Smooth muscle cell (in vitro differentiated cells): ENCODE results near the gene ARHGEF7. TPM values are rescaled to one million over a fixed set of nuclear protein-coding genes. Genes with fewer than 3 reads are reported as not detected.

ENCODE experiments used
- DNase-seq: peaks from one replicate; lab custom pipeline; 2025; ENCODE audit not compliant: unreplicated experiment; lab: John Stamatoyannopoulos, UW
- H2AFZ ChIP-seq: fragments of 200-600 bp; sonication (generic); 2 replicates; pipeline ENCODE4 v1.6.0; 2016; ENCODE audit warnings: antibody characterized with exemption, low read depth, mild to moderate bottlenecking
- H3F3A ChIP-seq: fragments of 200-600 bp; sonication (generic); 2 replicates; pipeline ENCODE4 v1.6.0; 2017; ENCODE audit warnings: antibody characterized with exemption, low read depth
- H3K27ac ChIP-seq: fragments of 200-600 bp; sonication (generic); 2 replicates; pipeline ENCODE4 v1.5.1; 2016; ENCODE audit warnings: low read depth, mild to moderate bottlenecking
- H3K27me3 ChIP-seq: fragments of 200-600 bp; sonication (generic); 2 replicates; pipeline ENCODE4 v1.6.1; 2016; ENCODE audit warnings: low read depth, mild to moderate bottlenecking
- H3K36me3 ChIP-seq: fragments of 200-600 bp; sonication (generic); 2 replicates; pipeline ENCODE4 v1.5.1; 2016; ENCODE audit warnings: low read depth
- H3K4me1 ChIP-seq: fragments of 200-600 bp; sonication (generic); 2 replicates; pipeline ENCODE4 v1.5.1; 2016; ENCODE audit warnings: low read depth
- H3K4me2 ChIP-seq: fragments of 200-600 bp; sonication (generic); 2 replicates; pipeline ENCODE4 v1.6.0; 2016; ENCODE audit warnings: mild to moderate bottlenecking
- H3K4me3 ChIP-seq: fragments of 200-600 bp; sonication (generic); 2 replicates; pipeline ENCODE4 v1.5.1; 2016; ENCODE audit warnings: mild to moderate bottlenecking
- H3K79me2 ChIP-seq: fragments of 200-600 bp; sonication (generic); 2 replicates; pipeline ENCODE4 v1.6.0; 2016; ENCODE audit warnings: low read depth, mild to moderate bottlenecking
- H3K9ac ChIP-seq: fragments of 200-600 bp; sonication (generic); 2 replicates; pipeline ENCODE4 v1.6.0; 2016; ENCODE audit warnings: low read depth
- H3K9me3 ChIP-seq: fragments of 200-600 bp; sonication (generic); replicated peaks from 2 replicates; pipeline ENCODE4 v1.5.1; 2016; ENCODE audit warnings: low read depth
- H4K20me1 ChIP-seq: fragments of 200-600 bp; sonication (generic); 2 replicates; pipeline ENCODE4 v1.6.0; 2016; ENCODE audit warnings: low read depth
- WGBS: methylation state at CpG from one replicate; pipeline ENCODE4 v1.1.7; 2016; ENCODE audit warnings: low lambda C conversion rate; 5-methylcytosine and 5-hydroxymethylcytosine counted together
- polyA plus RNA-seq: library from polyadenylated mRNA; unstranded; fragments of >200 nt; fragmentation: Nextera tagmentation; extraction: Ambion mirVana; gene quantifications from 2 replicates; pipeline ENCODE4 v1.2.1, GENCODE V29; 2016
- total RNA-seq: library from RNA; depleted of rRNA; stranded (reverse); fragments of >200 nt; gene quantifications from 2 replicates; pipeline ENCODE4 v1.2.3, GENCODE V29; 2014
- TF ChIP-seq, protein P1 (sequence below): fragments of 200-600 bp; sonication (generic); IDR thresholded peaks from 2 replicates; pipeline ENCODE4 v1.5.1; 2017; ENCODE audit warnings: borderline replicate concordance, mild to moderate bottlenecking, antibody characterized with exemption; ENCODE audit not compliant: insufficient read depth, poor library complexity, severe bottlenecking

ARHGEF7 gene
- total and polyA plus RNA-seq, 2 experiments from 2014 or later, result 13.8 to 32.4 TPM

DNA sequence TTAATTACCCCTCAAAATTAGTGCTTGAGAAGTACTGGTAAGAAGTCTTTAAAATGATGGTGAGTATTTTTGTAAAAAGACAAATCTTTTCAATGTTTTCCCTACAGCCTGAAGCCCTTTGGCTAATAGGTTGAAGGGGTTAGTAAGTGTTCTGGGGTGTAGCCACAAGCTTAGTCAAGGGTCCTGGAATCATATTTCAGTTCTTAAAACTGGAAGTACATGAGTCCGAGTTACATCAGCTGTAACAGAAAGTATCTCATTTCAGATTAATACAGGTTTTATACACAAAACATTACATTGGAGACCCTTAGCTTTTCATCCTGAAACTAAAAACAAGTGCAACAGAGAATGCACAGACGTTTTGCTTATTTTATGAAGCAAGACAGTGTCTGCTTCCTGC lies 152.7 kb downstream of the ARHGEF7 start:
- peaks cover 61% of the 10 kb centered on the region for H4K20me1 ChIP-seq
- no peaks in the 10 kb centered on the region for H3F3A ChIP-seq
- H3K79me2 ChIP-seq, result no peaks in the 10 kb centered on the region
- no peak overlapping the region for H3K9ac ChIP-seq
- DNase-seq, result no peak
- H2AFZ ChIP-seq, result no peak overlapping the region
- TF ChIP-seq, protein P1, sequence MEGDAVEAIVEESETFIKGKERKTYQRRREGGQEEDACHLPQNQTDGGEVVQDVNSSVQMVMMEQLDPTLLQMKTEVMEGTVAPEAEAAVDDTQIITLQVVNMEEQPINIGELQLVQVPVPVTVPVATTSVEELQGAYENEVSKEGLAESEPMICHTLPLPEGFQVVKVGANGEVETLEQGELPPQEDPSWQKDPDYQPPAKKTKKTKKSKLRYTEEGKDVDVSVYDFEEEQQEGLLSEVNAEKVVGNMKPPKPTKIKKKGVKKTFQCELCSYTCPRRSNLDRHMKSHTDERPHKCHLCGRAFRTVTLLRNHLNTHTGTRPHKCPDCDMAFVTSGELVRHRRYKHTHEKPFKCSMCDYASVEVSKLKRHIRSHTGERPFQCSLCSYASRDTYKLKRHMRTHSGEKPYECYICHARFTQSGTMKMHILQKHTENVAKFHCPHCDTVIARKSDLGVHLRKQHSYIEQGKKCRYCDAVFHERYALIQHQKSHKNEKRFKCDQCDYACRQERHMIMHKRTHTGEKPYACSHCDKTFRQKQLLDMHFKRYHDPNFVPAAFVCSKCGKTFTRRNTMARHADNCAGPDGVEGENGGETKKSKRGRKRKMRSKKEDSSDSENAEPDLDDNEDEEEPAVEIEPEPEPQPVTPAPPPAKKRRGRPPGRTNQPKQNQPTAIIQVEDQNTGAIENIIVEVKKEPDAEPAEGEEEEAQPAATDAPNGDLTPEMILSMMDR, result no peak
- H3K36me3 ChIP-seq, result peaks cover 7% of the 10 kb centered on the region
- no peak overlapping the region for H3K4me3 ChIP-seq
- no peak overlapping the region for H3K4me2 ChIP-seq
- no peaks in the 10 kb centered on the region for H3K27me3 ChIP-seq
- no peaks in the 10 kb centered on the region for H3K4me1 ChIP-seq
- WGBS, result 93% methylated on average over 2 of the region's 2 CpGs
- H3K27ac ChIP-seq, result no peak overlapping the region
- no peaks in the 10 kb centered on the region for H3K9me3 ChIP-seq

DNA sequence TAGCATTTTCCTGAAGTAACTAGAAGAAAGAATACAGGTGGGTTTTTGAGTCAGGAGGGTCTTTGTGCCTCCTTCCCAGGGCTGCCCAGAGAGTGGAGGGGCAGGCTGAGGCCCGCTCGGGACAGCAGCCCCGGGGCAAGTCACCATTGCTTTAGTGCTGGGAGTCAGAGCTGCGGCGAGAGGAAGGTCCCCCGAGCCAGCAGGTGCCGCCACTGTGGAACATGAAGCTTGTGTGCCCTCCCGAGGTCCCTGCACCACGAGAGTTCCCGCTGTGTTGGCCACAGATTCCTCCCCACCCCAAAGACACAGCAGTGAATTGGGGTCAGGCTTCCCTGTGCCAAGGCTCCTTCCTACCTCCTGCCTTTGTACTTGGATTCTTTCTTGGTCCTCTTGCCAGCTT lies 154.4 kb downstream of the ARHGEF7 start:
- H3F3A ChIP-seq, result no peaks in the 10 kb centered on the region
- H3K27me3 ChIP-seq, result no peaks in the 10 kb centered on the region
- H3K4me1 ChIP-seq, result no peaks in the 10 kb centered on the region
- H3K9ac ChIP-seq, result no peak overlapping the region
- H3K4me3 ChIP-seq, result no peak overlapping the region
- no peak overlapping the region for H2AFZ ChIP-seq
- peaks cover 57% of the 10 kb centered on the region for H4K20me1 ChIP-seq
- WGBS, result 97% methylated on average over 10 of the region's 10 CpGs
- no peaks in the 10 kb centered on the region for H3K9me3 ChIP-seq
- no peak for DNase-seq
- no peaks in the 10 kb centered on the region for H3K79me2 ChIP-seq
- TF ChIP-seq, protein P1, result no peak
- H3K36me3 ChIP-seq, result peaks cover 7% of the 10 kb centered on the region
- no peak overlapping the region for H3K4me2 ChIP-seq
- no peak overlapping the region for H3K27ac ChIP-seq

DNA sequence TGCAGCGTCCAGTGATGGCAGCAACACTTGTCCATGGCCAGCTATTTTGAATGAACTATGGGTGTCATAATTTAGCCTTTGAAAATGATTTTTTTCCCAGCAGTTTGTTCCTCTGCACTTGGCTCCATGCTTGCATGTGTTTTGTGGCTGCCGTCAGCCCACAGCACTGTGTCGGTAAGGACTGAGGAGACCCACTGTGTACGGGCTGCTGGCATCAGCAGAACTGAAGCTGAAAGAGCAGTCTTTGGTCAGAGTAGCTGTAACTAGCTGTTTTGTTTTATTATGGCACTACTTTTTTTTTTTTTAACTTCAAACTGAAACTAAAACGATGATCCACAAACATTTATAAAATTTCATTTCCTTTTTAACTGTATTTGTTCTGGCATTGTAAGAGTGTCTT lies 155.0 kb downstream of the ARHGEF7 start:
- no peak for DNase-seq
- Histone ChIP-seq H3K9ac (no peak overlapping the region), H3K9me3 (no peaks in the 10 kb centered on the region), H3K27ac (no peak overlapping the region), H2AFZ (no peak overlapping the region), H3K27me3 (no peaks in the 10 kb centered on the region), H3F3A (no peaks in the 10 kb centered on the region), H3K4me3 (no peak overlapping the region), H4K20me1 (peaks cover 53% of the 10 kb centered on the region), H3K4me1 (no peaks in the 10 kb centered on the region), H3K4me2 (no peak overlapping the region), H3K36me3 (peaks cover 7% of the 10 kb centered on the region), H3K79me2 (no peaks in the 10 kb centered on the region)
- WGBS, result 96% methylated on average over 5 of the region's 5 CpGs
- TF ChIP-seq, protein P1, result no peak
